ENCODE measurements around the gene CLIP3.
"Not testable (repeated sequence)": the region's sequence is repeated elsewhere in the genome, so short reads cannot be mapped to it uniquely, and the experiment has no call there.

CLIP3 gene

GRCh38 chr19:35986111-35986510 lies 46.6 kb downstream of the CLIP3 start:
- H3K9me3 ChIP-seq: peaks cover 17% of the 10 kb centered on the region; the same call in 1 of the 2 replicates
- no peaks in the 10 kb centered on the region; the same call in 1 of the 2 replicates for H4K20me1 ChIP-seq
- no peak overlapping the region for H3K9ac ChIP-seq
- no peak for TF ChIP-seq Cebpa-rat (IDR thresholded peaks at IDR 0.05)
- H3K4me2 ChIP-seq: no peak overlapping the region
- H3K27ac ChIP-seq: no peak overlapping the region
- H3K4me3 ChIP-seq: no peak overlapping the region
- H3K27me3 ChIP-seq: peaks cover 50% of the 10 kb centered on the region
- no peaks in the 10 kb centered on the region for H3K36me3 ChIP-seq
- H3K4me1 ChIP-seq: no peaks in the 10 kb centered on the region

GRCh38 chr19:35983177-35983576 lies 49.5 kb downstream of the CLIP3 start:
- H3K4me2 ChIP-seq: no peak overlapping the region
- H3K4me1 ChIP-seq: no peaks in the 10 kb centered on the region
- no peak overlapping the region for H3K27ac ChIP-seq
- H3K9ac ChIP-seq: no peak overlapping the region
- H3K9me3 ChIP-seq: peaks cover 7% of the 10 kb centered on the region; the same call in 1 of the 2 replicates
- H3K27me3 ChIP-seq: peaks cover 39% of the 10 kb centered on the region
- H3K36me3 ChIP-seq: no peaks in the 10 kb centered on the region
- H3K4me3 ChIP-seq: no peak overlapping the region
- no peaks in the 10 kb centered on the region; the same call in 1 of the 2 replicates for H4K20me1 ChIP-seq
- TF ChIP-seq Cebpa-rat (IDR thresholded peaks at IDR 0.05): no peak

- not testable (repeated sequence) for H4K20me1 ChIP-seq, H3K4me2 ChIP-seq, H3K4me3 ChIP-seq, H3K4me1 ChIP-seq, H3K9ac ChIP-seq, H3K36me3 ChIP-seq, H3K27ac ChIP-seq, H3K9me3 ChIP-seq
- H3K27me3 ChIP-seq: peaks cover 17% of the 10 kb centered on the region
These were observed 51.7 kb downstream of the CLIP3 start for GRCh38 chr19:35980997-35981396.

- Histone ChIP-seq H3K27ac (no peak overlapping the region), H3K9me3 (no peaks in the 10 kb centered on the region), H3K9ac (no peak overlapping the region), H3K4me1 (no peaks in the 10 kb centered on the region), H4K20me1 (peaks cover 15% of the 10 kb centered on the region; the same call in 1 of the 2 replicates), H3K36me3 (no peaks in the 10 kb centered on the region), H3K4me2 (no peak overlapping the region), H3K4me3 (no peak overlapping the region), H3K27me3 (peaks cover 8% of the 10 kb centered on the region; the same call in 1 of the 2 replicates)
- TF ChIP-seq Cebpa-rat (IDR thresholded peaks at IDR 0.05): no peak
These were observed 53.8 kb downstream of the CLIP3 start for GRCh38 chr19:35978832-35979365.

- H3K4me1 ChIP-seq: no peaks in the 10 kb centered on the region
- no peak overlapping the region for H3K4me3 ChIP-seq
- H3K36me3 ChIP-seq: no peaks in the 10 kb centered on the region
- no peak for TF ChIP-seq Cebpa-rat (IDR thresholded peaks at IDR 0.05)
- peaks cover 8% of the 10 kb centered on the region; the same call in 1 of the 2 replicates for H3K27me3 ChIP-seq
- H3K27ac ChIP-seq: no peak overlapping the region
- H3K9ac ChIP-seq: no peak overlapping the region
- H3K4me2 ChIP-seq: no peak overlapping the region
- H4K20me1 ChIP-seq: peaks cover 22% of the 10 kb centered on the region; the same call in 1 of the 2 replicates
- H3K9me3 ChIP-seq: no peaks in the 10 kb centered on the region
These were observed 54.4 kb downstream of the CLIP3 start for GRCh38 chr19:35978271-35978670.

- Histone ChIP-seq H3K27ac (no peak overlapping the region), H3K9ac (no peak overlapping the region), H3K27me3 (peaks cover 8% of the 10 kb centered on the region; the same call in 1 of the 2 replicates), H3K4me1 (no peaks in the 10 kb centered on the region), H4K20me1 (peaks cover 22% of the 10 kb centered on the region; the same call in 1 of the 2 replicates), H3K4me2 (no peak overlapping the region), H3K4me3 (no peak overlapping the region), H3K36me3 (no peaks in the 10 kb centered on the region), H3K9me3 (no peaks in the 10 kb centered on the region)
- no peak for TF ChIP-seq Cebpa-rat (IDR thresholded peaks at IDR 0.05)
These were observed 55.0 kb downstream of the CLIP3 start for GRCh38 chr19:35977446-35978222.

- Histone ChIP-seq H3K36me3 (no peaks in the 10 kb centered on the region), H3K27ac (no peak overlapping the region), H4K20me1 (peaks cover 22% of the 10 kb centered on the region; the same call in 1 of the 2 replicates), H3K27me3 (peaks cover 8% of the 10 kb centered on the region; the same call in 1 of the 2 replicates), H3K9ac (no peak overlapping the region), H3K4me3 (no peak overlapping the region), H3K4me2 (no peak overlapping the region), H3K9me3 (no peaks in the 10 kb centered on the region), H3K4me1 (no peaks in the 10 kb centered on the region)
- no peak for TF ChIP-seq Cebpa-rat (IDR thresholded peaks at IDR 0.05)
These were observed 57.0 kb downstream of the CLIP3 start for GRCh38 chr19:35975608-35976214.

GRCh38 chr19:35973487-35973886 lies 59.2 kb downstream of the CLIP3 start:
- TF ChIP-seq Cebpa-rat (IDR thresholded peaks at IDR 0.05): no peak
- H3K27ac ChIP-seq: no peak overlapping the region
- peaks cover 22% of the 10 kb centered on the region; the same call in 1 of the 2 replicates for H4K20me1 ChIP-seq
- no peaks in the 10 kb centered on the region for H3K9me3 ChIP-seq
- no peaks in the 10 kb centered on the region for H3K4me1 ChIP-seq
- H3K36me3 ChIP-seq: no peaks in the 10 kb centered on the region
- H3K4me2 ChIP-seq: no peak overlapping the region
- H3K9ac ChIP-seq: no peak overlapping the region
- H3K27me3 ChIP-seq: peaks cover 4% of the 10 kb centered on the region; the same call in 1 of the 2 replicates
- no peak overlapping the region for H3K4me3 ChIP-seq

GRCh38 chr19:35966771-35967170 lies 65.9 kb downstream of the CLIP3 start:
- no peak for TF ChIP-seq Cebpa-rat (IDR thresholded peaks at IDR 0.05)
- no peaks in the 10 kb centered on the region for H3K4me1 ChIP-seq
- H4K20me1 ChIP-seq: no peaks in the 10 kb centered on the region
- H3K27me3 ChIP-seq: no peaks in the 10 kb centered on the region
- no peak overlapping the region for H3K4me3 ChIP-seq
- H3K9me3 ChIP-seq: no peaks in the 10 kb centered on the region
- H3K4me2 ChIP-seq: no peak overlapping the region
- no peaks in the 10 kb centered on the region for H3K36me3 ChIP-seq
- no peak overlapping the region for H3K9ac ChIP-seq
- no peak overlapping the region for H3K27ac ChIP-seq

All from BLaER1 (cell line).